ENCODE results near the gene ZNF33B. TPM values are rescaled to one million over a fixed set of nuclear protein-coding genes. Genes with fewer than 3 reads are reported as not detected.
"Not testable (repeated sequence)": the region's sequence is repeated elsewhere in the genome, so short reads cannot be mapped to it uniquely, and the experiment has no call there.

Gene ZNF33B
- polyA plus RNA-seq, result 10 to 100 TPM in 3 of 4 donors, 1 to 10 TPM in 1; 8.7 to 50.9 (median 16.1) TPM
- long read RNA-seq, donor 1, full-length matches to known transcripts, result 7 of 20 reads
- long read RNA-seq, donor 1, partial matches to known transcripts, result 8 of 20 reads
- long read RNA-seq, donor 1, other reads (novel, unspliced or antisense), result 5 of 20 reads
- long read RNA-seq, donor 2, full-length matches to known transcripts, result 3 of 3 reads
- long read RNA-seq, donor 2, partial matches to known transcripts, result 0 of 3 reads
- long read RNA-seq, donor 2, other reads (novel, unspliced or antisense), result 0 of 3 reads
- long read RNA-seq, donor 3, full-length matches to known transcripts, result 2 of 2 reads
- long read RNA-seq, donor 3, partial matches to known transcripts, result 0 of 2 reads
- long read RNA-seq, donor 3, other reads (novel, unspliced or antisense), result 0 of 2 reads
- long read RNA-seq, donor 4, result 0 reads
- long read RNA-seq, donor 5, full-length matches to known transcripts, result 1 of 1 reads
- long read RNA-seq, donor 5, partial matches to known transcripts, result 0 of 1 reads
- long read RNA-seq, donor 5, other reads (novel, unspliced or antisense), result 0 of 1 reads
- long read RNA-seq, donor 6, full-length matches to known transcripts, result 2 of 8 reads
- long read RNA-seq, donor 6, partial matches to known transcripts, result 0 of 8 reads
- long read RNA-seq, donor 6, other reads (novel, unspliced or antisense), result 6 of 8 reads
- long read RNA-seq, donor 7, result 0 reads
- long read RNA-seq, donor 8, result 0 reads
- long read RNA-seq, donor 9, result 0 reads
- long read RNA-seq, donor 10, full-length matches to known transcripts, result 5 of 5 reads
- long read RNA-seq, donor 10, partial matches to known transcripts, result 0 of 5 reads
- long read RNA-seq, donor 10, other reads (novel, unspliced or antisense), result 0 of 5 reads

GRCh38 chr10:42638055-42638820, at the start of gene ZNF33B:
TSS of gene ZNF33B (minus strand) at chr10:42638570. CDS start at chr10:42636928, 1,642 bp downstream.
- FAIRE-seq (no peak), DNase-seq (peak; percentile 98 to 99)
- no peaks in the 10 kb centered on the region for H3K9me3 ChIP-seq (ENCODE audit: control insufficient read depth in 2 of 2, insufficient read depth in 1 of 2, low read depth in 1 of 2, low read length in 1 of 2)
- 0% methylated on average over 56 to 62 of the region's 62 CpGs for WGBS, 3 donors
- H3K27ac ChIP-seq (ENCODE audit: low read depth in 1 of 3, low read length in 2 of 3), result peak within 1 kb of the TSS; percentile 95 to 97 (median 97)
- peak within 1 kb of the TSS; percentile 58 to 94 (median 77) for H3K4me3 ChIP-seq (ENCODE audit: low read depth in 1 of 3, low read length in 3 of 3)
- no peaks in the 10 kb centered on the region for H3K27me3 ChIP-seq (ENCODE audit: control insufficient read depth in 3 of 3, insufficient read depth in 3 of 3, low read length in 3 of 3)
- peaks cover 1 to 9% (median 2%) of the 10 kb centered on the region in 3 donors for H3K36me3 ChIP-seq (ENCODE audit: control insufficient read depth in 3 of 3, insufficient read depth in 2 of 3, low read depth in 1 of 3, low read length in 3 of 3)
- peaks cover 0 to 27% (median 3%) of the 10 kb centered on the region in 3 donors for H3K4me1 ChIP-seq (ENCODE audit: control insufficient read depth in 3 of 3, insufficient read depth in 2 of 3, low read depth in 1 of 3, low read length in 2 of 3)

- WGBS, 3 donors, result 82 to 89% (median 83%) methylated on average over 2 of the region's 2 CpGs
- H3K36me3 ChIP-seq (ENCODE audit: control insufficient read depth in 3 of 3, insufficient read depth in 2 of 3, low read depth in 1 of 3, low read length in 3 of 3), result no peaks in the 10 kb centered on the region
- H3K4me3 ChIP-seq (ENCODE audit: low read depth in 1 of 3, low read length in 3 of 3), result no peak overlapping the region
- H3K4me1 ChIP-seq (ENCODE audit: control insufficient read depth in 3 of 3, insufficient read depth in 2 of 3, low read depth in 1 of 3, low read length in 2 of 3), result no peaks in the 10 kb centered on the region
- no peaks in the 10 kb centered on the region for H3K27me3 ChIP-seq (ENCODE audit: control insufficient read depth in 3 of 3, insufficient read depth in 3 of 3, low read length in 3 of 3)
- no peaks in the 10 kb centered on the region for H3K9me3 ChIP-seq (ENCODE audit: control insufficient read depth in 2 of 2, insufficient read depth in 1 of 2, low read depth in 1 of 2, low read length in 1 of 2)
- DNase-seq (no peak), FAIRE-seq (no peak)
- H3K27ac ChIP-seq (ENCODE audit: low read depth in 1 of 3, low read length in 2 of 3), result no peak overlapping the region
Observed at GRCh38 chr10:42684517-42684916, 46.1 kb upstream of the ZNF33B start.

GRCh38 chr10:42680267-42680666, 41.9 kb upstream of the ZNF33B start:
- H3K4me3 ChIP-seq (ENCODE audit: low read depth in 1 of 3, low read length in 3 of 3), result no peak overlapping the region
- no peaks in the 10 kb centered on the region for H3K36me3 ChIP-seq (ENCODE audit: control insufficient read depth in 3 of 3, insufficient read depth in 2 of 3, low read depth in 1 of 3, low read length in 3 of 3)
- no peaks in the 10 kb centered on the region for H3K27me3 ChIP-seq (ENCODE audit: control insufficient read depth in 3 of 3, insufficient read depth in 3 of 3, low read length in 3 of 3)
- no peaks in the 10 kb centered on the region for H3K9me3 ChIP-seq (ENCODE audit: control insufficient read depth in 2 of 2, insufficient read depth in 1 of 2, low read depth in 1 of 2, low read length in 1 of 2)
- no peaks in the 10 kb centered on the region for H3K4me1 ChIP-seq (ENCODE audit: control insufficient read depth in 3 of 3, insufficient read depth in 2 of 3, low read depth in 1 of 3, low read length in 2 of 3)
- no peak for DNase-seq
- no peak for FAIRE-seq
- H3K27ac ChIP-seq (ENCODE audit: low read depth in 1 of 3, low read length in 2 of 3), result no peak overlapping the region
- WGBS, 3 donors, result 85 to 91% (median 85%) methylated on average over 1 of the region's 1 CpG

DNA sequence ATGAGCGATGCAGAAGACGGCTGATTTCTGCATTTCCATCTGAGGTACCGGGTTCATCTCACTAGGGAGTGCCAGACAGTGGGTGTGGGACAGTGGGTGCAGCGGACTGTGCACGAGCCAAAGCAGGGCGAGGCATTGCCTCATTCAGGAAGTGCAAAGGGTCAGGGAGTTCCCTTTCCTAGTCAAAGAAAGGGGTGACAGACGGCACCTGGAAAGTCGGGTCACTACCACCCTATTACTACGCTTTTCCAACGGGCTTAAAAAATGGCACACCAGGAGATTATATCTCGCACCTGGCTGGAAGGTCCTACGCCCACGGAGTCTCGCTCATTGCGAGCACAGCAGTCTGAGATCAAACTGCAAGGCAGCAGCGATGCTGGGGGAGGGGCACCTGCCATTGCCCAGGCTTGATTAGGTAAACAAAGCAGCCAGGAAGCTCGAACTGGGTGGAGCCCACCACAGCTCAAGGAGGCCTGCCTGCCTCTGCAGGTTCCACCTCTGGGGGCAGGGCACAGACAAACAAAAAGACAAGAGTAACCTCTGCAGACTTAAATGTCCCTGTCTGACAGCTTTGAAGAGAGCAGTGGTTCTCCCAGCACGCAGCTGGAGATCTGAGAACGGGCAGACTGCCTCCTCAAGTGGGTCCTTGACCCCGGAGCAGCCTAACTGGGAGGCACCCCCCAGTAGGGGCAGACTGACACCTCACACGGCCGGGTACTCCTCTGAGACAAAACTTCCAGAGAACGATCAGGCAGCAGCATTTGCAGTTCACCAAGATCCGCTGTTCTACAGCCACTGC, 27.0 kb upstream of the ZNF33B start:
- not testable (repeated sequence) for H3K9me3 ChIP-seq (ENCODE audit: control insufficient read depth in 2 of 2, insufficient read depth in 1 of 2, low read depth in 1 of 2, low read length in 1 of 2); H3K4me1 ChIP-seq (ENCODE audit: control insufficient read depth in 3 of 3, insufficient read depth in 2 of 3, low read depth in 1 of 3, low read length in 2 of 3); H3K36me3 ChIP-seq (ENCODE audit: control insufficient read depth in 3 of 3, insufficient read depth in 2 of 3, low read depth in 1 of 3, low read length in 3 of 3); FAIRE-seq; H3K27ac ChIP-seq (ENCODE audit: low read depth in 1 of 3, low read length in 2 of 3); H3K4me3 ChIP-seq (ENCODE audit: low read depth in 1 of 3, low read length in 3 of 3); H3K27me3 ChIP-seq (ENCODE audit: control insufficient read depth in 3 of 3, insufficient read depth in 3 of 3, low read length in 3 of 3)
- DNase-seq, result peak in 1 of 2 donors; percentile 71
- 67 to 75% (median 72%) methylated on average over 23 to 24 of the region's 24 CpGs for WGBS, 3 donors

DNA sequence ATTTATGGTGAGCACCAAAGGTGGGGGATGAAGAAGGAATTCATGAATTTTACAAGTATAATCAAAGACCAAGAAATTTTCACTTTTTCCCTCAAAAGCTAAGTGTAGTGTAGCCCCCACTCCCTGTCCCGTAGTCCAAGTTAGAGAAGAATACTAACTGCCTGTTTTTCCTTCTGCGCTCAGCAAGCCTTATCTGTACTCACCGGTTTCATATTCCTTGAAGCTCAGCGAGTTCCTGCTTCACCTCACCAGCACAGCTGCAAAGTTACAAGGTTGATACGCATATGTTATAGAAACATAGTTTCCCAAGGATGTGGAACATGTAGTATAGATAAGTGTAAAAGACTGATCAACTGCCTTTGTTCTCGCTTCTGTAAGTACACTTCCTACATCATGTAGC, 16.0 kb upstream of the ZNF33B start:
- H3K27me3 ChIP-seq (ENCODE audit: control insufficient read depth in 3 of 3, insufficient read depth in 3 of 3, low read length in 3 of 3), result no peaks in the 10 kb centered on the region
- FAIRE-seq, result no peak
- WGBS, 3 donors, result 10 to 63% (median 24%) methylated on average over 6 of the region's 6 CpGs
- no peaks in the 10 kb centered on the region for H3K9me3 ChIP-seq (ENCODE audit: control insufficient read depth in 2 of 2, insufficient read depth in 1 of 2, low read depth in 1 of 2, low read length in 1 of 2)
- H3K36me3 ChIP-seq (ENCODE audit: control insufficient read depth in 3 of 3, insufficient read depth in 2 of 3, low read depth in 1 of 3, low read length in 3 of 3), result no peaks in the 10 kb centered on the region
- H3K4me3 ChIP-seq (ENCODE audit: low read depth in 1 of 3, low read length in 3 of 3), result no peak overlapping the region
- peak overlapping the region in 1 of 3 donors; percentile 47 for H3K27ac ChIP-seq (ENCODE audit: low read depth in 1 of 3, low read length in 2 of 3)
- peak; percentile 39 to 45 for DNase-seq
- peaks cover 0 to 21% (median 3%) of the 10 kb centered on the region in 3 donors for H3K4me1 ChIP-seq (ENCODE audit: control insufficient read depth in 3 of 3, insufficient read depth in 2 of 3, low read depth in 1 of 3, low read length in 2 of 3)

GRCh38 chr10:42652858-42653257, 14.5 kb upstream of the ZNF33B start:
- 3 to 37% (median 14%) methylated on average over 2 of the region's 2 CpGs for WGBS, 3 donors
- Histone ChIP-seq H3K4me3 (ENCODE audit: low read depth in 1 of 3, low read length in 3 of 3) (no peak overlapping the region), H3K36me3 (ENCODE audit: control insufficient read depth in 3 of 3, insufficient read depth in 2 of 3, low read depth in 1 of 3, low read length in 3 of 3) (no peaks in the 10 kb centered on the region), H3K27ac (ENCODE audit: low read depth in 1 of 3, low read length in 2 of 3) (peak overlapping the region in 1 of 3 donors; percentile 47), H3K9me3 (ENCODE audit: control insufficient read depth in 2 of 2, insufficient read depth in 1 of 2, low read depth in 1 of 2, low read length in 1 of 2) (no peaks in the 10 kb centered on the region), H3K27me3 (ENCODE audit: control insufficient read depth in 3 of 3, insufficient read depth in 3 of 3, low read length in 3 of 3) (no peaks in the 10 kb centered on the region), H3K4me1 (ENCODE audit: control insufficient read depth in 3 of 3, insufficient read depth in 2 of 3, low read depth in 1 of 3, low read length in 2 of 3) (peaks cover 0 to 21% (median 3%) of the 10 kb centered on the region in 3 donors)
- peak; percentile 69 to 70 for DNase-seq
- no peak for FAIRE-seq

DNA sequence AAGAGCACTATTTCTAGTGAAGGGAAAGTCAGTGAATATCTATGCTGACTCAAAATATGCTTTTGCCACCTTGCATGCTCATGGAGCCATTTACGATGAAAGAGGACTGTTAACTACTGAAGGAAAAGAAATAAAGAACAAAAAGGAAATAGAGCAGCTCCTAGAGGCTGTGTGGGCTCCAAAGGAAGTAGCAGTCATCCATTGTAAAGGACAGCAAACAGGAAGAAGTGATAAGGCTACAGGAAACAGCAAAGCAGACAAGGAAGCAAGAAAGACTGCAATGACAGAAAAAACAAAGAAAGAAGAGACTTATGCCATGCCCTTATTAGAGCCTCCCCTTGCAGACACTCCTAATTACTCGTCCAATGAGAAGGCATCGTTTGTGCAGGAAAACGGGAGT, 12.0 kb upstream of the ZNF33B start:
- H3K27me3 ChIP-seq (ENCODE audit: control insufficient read depth in 3 of 3, insufficient read depth in 3 of 3, low read length in 3 of 3), result no peaks in the 10 kb centered on the region
- H3K9me3 ChIP-seq (ENCODE audit: control insufficient read depth in 2 of 2, insufficient read depth in 1 of 2, low read depth in 1 of 2, low read length in 1 of 2), result no peaks in the 10 kb centered on the region
- no peak overlapping the region for H3K4me3 ChIP-seq (ENCODE audit: low read depth in 1 of 3, low read length in 3 of 3)
- no peak overlapping the region for H3K27ac ChIP-seq (ENCODE audit: low read depth in 1 of 3, low read length in 2 of 3)
- DNase-seq, result no peak
- H3K4me1 ChIP-seq (ENCODE audit: control insufficient read depth in 3 of 3, insufficient read depth in 2 of 3, low read depth in 1 of 3, low read length in 2 of 3), result peaks cover 0 to 45% (median 3%) of the 10 kb centered on the region in 3 donors
- FAIRE-seq, result no peak
- 79 to 86% (median 83%) methylated on average over 4 of the region's 4 CpGs for WGBS, 3 donors
- no peaks in the 10 kb centered on the region for H3K36me3 ChIP-seq (ENCODE audit: control insufficient read depth in 3 of 3, insufficient read depth in 2 of 3, low read depth in 1 of 3, low read length in 3 of 3)

Data from small intestine (tissue), 16 donors.